Thoracic aorta (tissue), 2 donors: Measurements from ENCODE around the gene CSF1R. TPM values are rescaled to one million over a fixed set of nuclear protein-coding genes. Genes with fewer than 3 reads are reported as not detected.

Source experiments
- ATAC-seq: fragments of 150-250 bp; one replicate; pipeline ENCODE4 v1.8.0; 2017; ENCODE audit warnings: low read depth; ENCODE audit not compliant: insufficient number of reproducible peaks, low FRiP score
- DNase-seq: peaks from one replicate; pipeline ENCODE4 v3.0.0-alpha.2; 2020; ENCODE audit warnings: low spot score
- H3K27ac ChIP-seq, 2 donors: fragments of 200-600 bp; sonication (generic); 1 replicate in 1 of 2; 2 replicates in 1 of 2; pipeline ENCODE4 v1.5.1; 2016; ENCODE audit warnings: mild to moderate bottlenecking in 2 of 2, moderate library complexity in 2 of 2
- H3K27me3 ChIP-seq: fragments of 200-600 bp; sonication (generic); replicated peaks from 2 replicates; pipeline ENCODE4 v1.6.0; 2016; ENCODE audit warnings: mild to moderate bottlenecking; ENCODE audit not compliant: insufficient read depth
- H3K36me3 ChIP-seq: fragments of 200-600 bp; sonication (generic); one replicate; pipeline ENCODE4 v1.5.1; 2016
- H3K4me1 ChIP-seq, 2 donors: fragments of 200-600 bp; sonication (generic); 1 replicate in 1 of 2; 2 replicates in 1 of 2; pipeline versions ENCODE4 v1.5.1 to v1.6.0; 2016; ENCODE audit warnings: low read depth in 2 of 2, mild to moderate bottlenecking in 1 of 2; ENCODE audit not compliant: control insufficient read depth in 1 of 2
- H3K4me3 ChIP-seq: fragments of 200-600 bp; sonication (generic); 2 replicates; pipeline ENCODE4 v1.5.1; 2016; ENCODE audit warnings: mild to moderate bottlenecking
- H3K9me3 ChIP-seq: fragments of 200-600 bp; sonication (generic); 2 replicates; pipeline ENCODE4 v1.5.1; 2016
- total RNA-seq, 2 donors: library from RNA; depleted of rRNA; stranded (reverse); fragments of >200 nt; gene quantifications; one replicate each; pipeline versions ENCODE4 v1.1.0 to v1.2.3, GENCODE V29; 2016
- TF ChIP-seq, protein P1 (sequence below): fragments of 200-600 bp; sonication (generic); IDR thresholded peaks from one replicate; pipeline ENCODE4 v1.5.1; 2019; ENCODE audit warnings: antibody characterized with exemption

CSF1R gene
- total RNA-seq, 2 donors from 2014 or later: 76.3 to 98.6 TPM

DNA sequence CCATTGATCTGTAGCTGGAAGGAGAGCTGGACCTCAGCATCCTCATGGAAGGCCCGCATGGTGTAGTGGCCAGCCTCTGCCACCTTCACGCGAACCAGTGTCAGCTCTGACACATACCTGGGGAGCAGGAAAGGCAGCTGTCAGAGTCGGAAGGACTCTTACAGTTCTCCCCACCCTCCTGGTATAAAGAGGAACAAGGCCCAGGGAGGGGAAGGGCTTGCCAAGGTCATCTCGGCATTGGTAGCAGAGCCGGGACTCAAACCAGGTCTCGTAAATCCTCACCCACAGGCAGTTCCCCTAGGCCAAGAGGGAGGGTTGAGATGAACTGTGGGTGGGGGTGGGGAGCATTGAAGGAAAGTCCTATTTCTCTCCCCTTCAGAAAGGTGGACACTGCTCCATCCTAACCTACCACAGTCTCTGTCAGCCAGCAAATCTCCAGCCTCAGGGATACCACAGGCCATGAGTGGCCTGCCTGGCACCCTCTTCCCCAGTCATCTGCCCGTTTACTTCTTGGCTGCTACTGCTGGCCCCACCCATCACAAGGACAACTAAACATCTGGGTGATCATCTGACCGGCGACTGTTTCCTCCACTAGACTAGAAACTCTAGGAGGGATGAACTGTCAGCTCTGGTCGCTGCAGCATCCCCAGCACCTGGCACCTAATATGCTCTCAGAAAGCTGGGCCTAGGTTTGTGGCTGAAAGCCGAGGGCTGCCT is 45.8 kb upstream of the CSF1R start:
- Histone ChIP-seq H3K27ac (peak overlapping the region; percentile 97), H3K27me3 (no peaks in the 10 kb centered on the region), H3K4me3 (no peak overlapping the region), H3K4me1 (peaks cover 26 to 76% of the 10 kb centered on the region in 2 donors), H3K36me3 (peaks cover 62% of the 10 kb centered on the region), H3K9me3 (no peaks in the 10 kb centered on the region)
- ATAC-seq: no peak
- DNase-seq: no peak
- TF ChIP-seq, protein P1, sequence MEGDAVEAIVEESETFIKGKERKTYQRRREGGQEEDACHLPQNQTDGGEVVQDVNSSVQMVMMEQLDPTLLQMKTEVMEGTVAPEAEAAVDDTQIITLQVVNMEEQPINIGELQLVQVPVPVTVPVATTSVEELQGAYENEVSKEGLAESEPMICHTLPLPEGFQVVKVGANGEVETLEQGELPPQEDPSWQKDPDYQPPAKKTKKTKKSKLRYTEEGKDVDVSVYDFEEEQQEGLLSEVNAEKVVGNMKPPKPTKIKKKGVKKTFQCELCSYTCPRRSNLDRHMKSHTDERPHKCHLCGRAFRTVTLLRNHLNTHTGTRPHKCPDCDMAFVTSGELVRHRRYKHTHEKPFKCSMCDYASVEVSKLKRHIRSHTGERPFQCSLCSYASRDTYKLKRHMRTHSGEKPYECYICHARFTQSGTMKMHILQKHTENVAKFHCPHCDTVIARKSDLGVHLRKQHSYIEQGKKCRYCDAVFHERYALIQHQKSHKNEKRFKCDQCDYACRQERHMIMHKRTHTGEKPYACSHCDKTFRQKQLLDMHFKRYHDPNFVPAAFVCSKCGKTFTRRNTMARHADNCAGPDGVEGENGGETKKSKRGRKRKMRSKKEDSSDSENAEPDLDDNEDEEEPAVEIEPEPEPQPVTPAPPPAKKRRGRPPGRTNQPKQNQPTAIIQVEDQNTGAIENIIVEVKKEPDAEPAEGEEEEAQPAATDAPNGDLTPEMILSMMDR: no peak

DNA sequence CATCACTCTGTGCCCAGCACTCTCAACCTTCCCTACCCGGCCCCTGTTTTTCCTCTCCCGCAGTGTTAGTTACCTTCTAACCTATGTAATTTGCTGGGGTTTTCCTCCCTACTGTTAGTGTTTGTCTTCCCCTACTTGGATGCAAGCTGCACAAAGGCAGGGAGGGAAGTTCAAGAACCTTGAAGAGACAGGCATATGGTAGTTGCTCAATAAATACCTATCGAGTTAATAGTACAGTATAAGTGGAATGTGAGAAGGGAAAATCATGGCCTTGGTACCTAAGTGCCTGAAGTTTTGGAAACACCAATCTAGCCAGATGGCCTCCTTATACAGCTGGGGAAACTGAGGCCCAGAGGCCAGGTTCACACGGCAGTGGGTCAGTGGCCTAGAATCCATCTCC is 45.1 kb upstream of the CSF1R start:
- ATAC-seq (no peak), DNase-seq (no peak)
- Histone ChIP-seq H3K27me3 (no peaks in the 10 kb centered on the region), H3K9me3 (no peaks in the 10 kb centered on the region), H3K36me3 (peaks cover 68% of the 10 kb centered on the region), H3K4me1 (peaks cover 20 to 69% of the 10 kb centered on the region in 2 donors), H3K4me3 (no peak overlapping the region), H3K27ac (peak overlapping the region in 1 of 2 donors; percentile 97)
- TF ChIP-seq, protein P1: no peak

DNA sequence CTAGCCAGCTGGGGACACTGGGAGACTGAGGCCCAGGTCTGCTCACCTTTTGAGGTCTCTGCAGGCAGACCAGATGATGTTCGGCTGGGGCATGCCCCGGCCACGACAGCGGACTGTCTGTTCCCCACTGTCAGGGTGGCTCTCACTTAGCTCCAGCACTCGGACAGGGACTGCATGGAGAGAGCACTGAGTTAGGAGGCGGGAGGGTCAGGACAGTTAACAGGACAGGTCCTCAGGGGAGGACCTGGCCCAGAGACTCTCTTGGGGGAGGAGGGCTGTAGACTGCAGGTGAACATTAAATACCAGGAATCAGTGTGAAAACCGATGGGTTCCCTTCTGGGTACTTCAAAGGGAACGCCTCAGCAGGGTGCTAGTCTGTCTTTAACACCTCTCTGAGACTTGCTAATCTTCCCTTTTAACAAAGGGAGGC is 44.2 kb upstream of the CSF1R start:
- no peak for ATAC-seq

DNA sequence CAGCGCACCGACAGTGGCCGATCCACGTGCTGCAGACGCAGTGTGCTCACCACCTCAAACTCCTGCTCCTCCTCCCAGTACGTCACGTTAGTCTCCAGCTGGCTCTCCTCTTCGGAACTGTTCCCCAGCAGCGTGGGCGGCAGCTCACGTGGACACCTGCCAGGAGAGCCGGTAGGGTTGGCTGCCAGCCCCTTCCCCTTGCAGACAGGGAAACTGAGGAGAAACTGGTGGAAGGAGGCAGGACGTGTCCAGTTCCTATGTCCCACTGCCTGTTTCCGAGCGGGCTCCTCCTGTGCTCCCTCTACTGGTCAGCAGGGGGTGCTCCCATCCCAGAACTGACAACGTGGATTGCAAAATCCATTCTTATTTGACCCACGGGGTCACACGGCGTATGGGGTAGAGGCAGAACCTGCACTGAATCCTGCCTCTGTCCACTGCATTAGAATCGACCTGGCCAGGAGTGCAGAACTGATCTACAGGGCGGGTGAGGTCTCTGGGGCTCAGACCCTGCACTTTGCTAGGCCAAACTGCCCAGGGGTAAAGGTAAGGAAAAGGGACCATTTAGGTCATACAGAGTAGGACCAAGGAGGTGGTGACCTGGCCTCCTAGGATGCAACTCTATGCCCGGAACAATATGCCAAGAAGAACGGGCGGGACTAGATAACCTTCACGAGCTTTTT is 43.6 kb upstream of the CSF1R start:
- H3K36me3 ChIP-seq: peaks cover 68% of the 10 kb centered on the region
- H3K4me3 ChIP-seq: no peak overlapping the region
- no peaks in the 10 kb centered on the region for H3K9me3 ChIP-seq
- TF ChIP-seq, protein P1: peak; percentile 95
- ATAC-seq (no peak), DNase-seq (no peak)
- H3K4me1 ChIP-seq: peaks cover 11 to 54% of the 10 kb centered on the region in 2 donors
- H3K27me3 ChIP-seq: no peaks in the 10 kb centered on the region
- no peak overlapping the region for H3K27ac ChIP-seq

More for the DNA sequence above, 44.2 kb upstream of the CSF1R start:
- TF ChIP-seq, protein P1: no peak
- Histone ChIP-seq H3K4me3 (no peak overlapping the region), H3K27me3 (no peaks in the 10 kb centered on the region), H3K4me1 (peaks cover 14 to 60% of the 10 kb centered on the region in 2 donors), H3K36me3 (peaks cover 68% of the 10 kb centered on the region), H3K27ac (peak overlapping the region in 1 of 2 donors; percentile 9), H3K9me3 (no peaks in the 10 kb centered on the region)
- DNase-seq: no peak

DNA sequence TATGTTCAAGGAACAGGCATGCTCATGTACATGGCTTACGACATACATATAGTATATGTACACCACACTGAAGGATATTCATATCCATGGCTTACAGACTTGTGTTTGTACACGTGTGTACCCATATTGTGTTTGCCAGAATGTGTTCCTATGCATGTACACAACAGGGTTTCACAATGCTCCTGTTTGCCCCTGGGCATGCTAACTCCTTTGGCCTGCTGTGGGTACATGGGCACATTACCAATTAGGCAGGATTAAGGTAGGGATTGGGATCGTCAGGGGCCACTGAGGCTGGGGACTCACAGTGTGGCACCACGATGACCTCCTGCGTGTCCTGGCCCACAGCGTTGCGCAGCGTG is 43.1 kb upstream of the CSF1R start:
- DNase-seq (no peak), ATAC-seq (no peak)
- Histone ChIP-seq H3K4me1 (peaks cover 6 to 49% of the 10 kb centered on the region in 2 donors), H3K27ac (no peak overlapping the region), H3K27me3 (no peaks in the 10 kb centered on the region), H3K4me3 (no peak overlapping the region), H3K9me3 (no peaks in the 10 kb centered on the region), H3K36me3 (peaks cover 66% of the 10 kb centered on the region)
- TF ChIP-seq, protein P1: no peak
